MM.1S (cell line): ENCODE results near the gene ESYT3.

ENCODE experiments used
- DNase-seq: peaks from one replicate; pipeline ENCODE4 v3.0.0-alpha.2; 2015
- H2AFZ ChIP-seq: fragments of 300-600 bp; sonication (generic); 2 replicates; pipeline ENCODE4 v1.6.0; 2016; ENCODE audit warnings: antibody characterized with exemption, low read length
- H3F3A ChIP-seq: fragments of 300-600 bp; sonication (generic); 2 replicates; pipeline ENCODE4 v1.6.1; 2016; ENCODE audit warnings: mild to moderate bottlenecking, antibody characterized with exemption, low read length, moderate library complexity, mixed read lengths; ENCODE audit not compliant: insufficient read depth
- H3K27ac ChIP-seq: fragments of 300-600 bp; sonication (generic); 2 replicates; pipeline ENCODE4 v1.5.1; 2016; ENCODE audit warnings: mild to moderate bottlenecking, low read length
- H3K27me3 ChIP-seq: fragments of 300-600 bp; sonication (generic); replicated peaks from 2 replicates; pipeline ENCODE4 v1.6.0; 2016; ENCODE audit warnings: low read length; ENCODE audit not compliant: insufficient read depth
- H3K36me3 ChIP-seq: fragments of 300-600 bp; sonication (generic); replicated peaks from 2 replicates; pipeline ENCODE4 v1.6.1; 2016; ENCODE audit warnings: mild to moderate bottlenecking, low read length, mixed read lengths; ENCODE audit not compliant: insufficient read depth
- H3K4me1 ChIP-seq: fragments of 300-600 bp; sonication (generic); 2 replicates; pipeline ENCODE4 v1.6.1; 2016; ENCODE audit warnings: low read length, mixed read lengths
- H3K4me2 ChIP-seq: fragments of 300-600 bp; sonication (generic); 2 replicates; pipeline ENCODE4 v1.6.0; 2016; ENCODE audit warnings: low read depth, low read length
- H3K4me3 ChIP-seq: fragments of 300-600 bp; sonication (generic); 2 replicates; pipeline ENCODE4 v1.5.1; 2016; ENCODE audit warnings: low read length, mixed read lengths
- H3K79me2 ChIP-seq: fragments of 300-600 bp; sonication (generic); 2 replicates; pipeline ENCODE4 v1.6.1; 2016; ENCODE audit warnings: mixed run types, low read length, mixed read lengths
- H3K9ac ChIP-seq: fragments of 300-600 bp; sonication (generic); 2 replicates; pipeline ENCODE4 v1.6.1; 2016; ENCODE audit warnings: low read length, mixed read lengths
- H3K9me2 ChIP-seq: fragments of 300-600 bp; sonication (generic); replicated peaks from 2 replicates; pipeline ENCODE4 v1.6.1; 2016; ENCODE audit warnings: mild to moderate bottlenecking, low read length, mixed read lengths; ENCODE audit not compliant: insufficient read depth
- H3K9me3 ChIP-seq: fragments of 300-600 bp; sonication (generic); replicated peaks from 2 replicates; pipeline ENCODE4 v1.6.1; 2016; ENCODE audit warnings: mild to moderate bottlenecking, low read length, mixed read lengths; ENCODE audit not compliant: insufficient read depth
- H4K20me1 ChIP-seq: fragments of 300-600 bp; sonication (generic); 2 replicates; pipeline ENCODE4 v1.6.1; 2016; ENCODE audit warnings: mild to moderate bottlenecking, low read length, moderate library complexity, mixed read lengths; ENCODE audit not compliant: insufficient read depth
- CTCF ChIP-seq: fragments of 300-600 bp; sonication (generic); IDR thresholded peaks from 2 replicates; pipeline ENCODE4 v1.5.1; 2016; ENCODE audit warnings: antibody characterized with exemption, low read length, mixed read lengths
- EZH2 ChIP-seq: fragments of 300-600 bp; sonication (generic); optimal IDR thresholded peaks from 2 replicates; pipeline ENCODE3; 2017; ENCODE audit warnings: low read depth, mild to moderate bottlenecking, antibody characterized with exemption, low read length, mixed read lengths
- EZH2phosphoT487 ChIP-seq: fragments of 300-600 bp; sonication (generic); IDR thresholded peaks from 2 replicates; pipeline ENCODE4 v1.6.1; 2018; ENCODE audit warnings: antibody characterized with exemption, low read length

Gene ESYT3

DNA sequence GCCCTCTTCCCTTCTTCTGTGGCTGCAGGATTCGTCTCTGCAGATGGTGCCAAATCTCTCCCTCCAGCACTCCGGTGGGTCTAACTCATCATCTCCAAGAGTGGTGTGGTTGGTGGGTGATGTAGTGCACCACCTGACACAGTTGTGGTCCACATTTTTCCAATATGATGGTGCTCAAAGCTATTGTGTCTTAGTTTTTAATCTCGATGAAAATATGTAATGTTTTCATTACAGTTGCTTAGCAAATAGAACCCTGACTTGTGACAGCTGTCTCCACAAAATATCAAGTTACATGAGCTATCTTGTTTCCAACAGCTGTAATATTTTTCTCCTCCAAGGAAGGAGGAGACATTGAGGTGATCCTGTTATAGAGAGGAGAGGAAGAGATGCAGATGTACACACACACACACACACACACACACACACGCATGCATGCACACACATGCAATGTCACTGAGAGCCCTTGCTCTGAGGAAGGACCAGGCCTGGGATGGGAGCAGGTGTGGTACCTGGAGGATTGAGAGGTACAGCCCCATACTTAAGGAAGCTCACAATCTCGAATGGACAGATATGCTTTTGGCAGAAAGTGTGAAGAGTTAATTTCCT lies 15.7 kb upstream of the ESYT3 start:
- Histone ChIP-seq H3F3A (no peaks in the 10 kb centered on the region), H3K4me3 (no peak overlapping the region), H2AFZ (no peak overlapping the region), H3K4me1 (peaks cover 10% of the 10 kb centered on the region), H4K20me1 (no peaks in the 10 kb centered on the region), H3K9me3 (no peaks in the 10 kb centered on the region), H3K79me2 (no peaks in the 10 kb centered on the region), H3K36me3 (no peaks in the 10 kb centered on the region), H3K9me2 (no peaks in the 10 kb centered on the region), H3K9ac (no peak overlapping the region), H3K27ac (no peak overlapping the region), H3K27me3 (no peaks in the 10 kb centered on the region), H3K4me2 (no peak overlapping the region)
- no peak for TF ChIP-seq EZH2
- no peak for TF ChIP-seq CTCF
- TF ChIP-seq EZH2phosphoT487: no peak
- no peak for DNase-seq

- H3K4me2 ChIP-seq: no peak overlapping the region
- H3K36me3 ChIP-seq: no peaks in the 10 kb centered on the region
- no peak overlapping the region for H3K9ac ChIP-seq
- TF ChIP-seq CTCF (no peak), EZH2 (no peak), EZH2phosphoT487 (no peak)
- H2AFZ ChIP-seq: no peak overlapping the region
- no peaks in the 10 kb centered on the region for H3K27me3 ChIP-seq
- no peaks in the 10 kb centered on the region for H3K79me2 ChIP-seq
- H3K9me2 ChIP-seq: no peaks in the 10 kb centered on the region
- H4K20me1 ChIP-seq: no peaks in the 10 kb centered on the region
- H3K27ac ChIP-seq: no peak overlapping the region
- no peak overlapping the region for H3K4me3 ChIP-seq
- DNase-seq: no peak
- no peaks in the 10 kb centered on the region for H3K4me1 ChIP-seq
- H3F3A ChIP-seq: no peaks in the 10 kb centered on the region
- H3K9me3 ChIP-seq: no peaks in the 10 kb centered on the region
Observed at GRCh38 chr3:138423316-138423715, 11.1 kb upstream of the ESYT3 start.

DNA sequence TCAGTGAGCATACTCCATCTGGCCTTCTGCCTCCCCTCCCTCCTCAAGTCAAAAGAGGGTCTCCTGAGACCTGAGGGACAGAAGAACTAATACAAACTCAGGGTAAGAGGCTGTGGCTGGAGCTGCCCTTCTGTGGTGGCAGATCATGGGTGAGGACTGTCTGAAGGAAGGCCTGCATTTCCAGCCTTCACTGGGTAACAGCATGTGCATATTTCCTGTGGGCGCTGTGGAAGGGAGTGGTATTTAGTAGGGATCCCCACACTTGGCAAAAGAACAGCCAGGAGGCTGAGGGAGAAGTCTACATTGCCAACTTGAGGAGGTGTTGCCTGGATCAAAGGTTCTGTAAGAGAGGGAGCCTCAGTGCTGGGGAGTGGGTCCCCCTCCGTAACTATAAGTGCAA lies 10.1 kb upstream of the ESYT3 start:
- Histone ChIP-seq H4K20me1 (no peaks in the 10 kb centered on the region), H2AFZ (no peak overlapping the region), H3K9me3 (no peaks in the 10 kb centered on the region), H3K27ac (no peak overlapping the region), H3K9me2 (no peaks in the 10 kb centered on the region), H3K4me1 (no peaks in the 10 kb centered on the region), H3F3A (no peaks in the 10 kb centered on the region), H3K36me3 (no peaks in the 10 kb centered on the region), H3K79me2 (no peaks in the 10 kb centered on the region), H3K4me3 (no peak overlapping the region), H3K9ac (no peak overlapping the region), H3K27me3 (no peaks in the 10 kb centered on the region), H3K4me2 (no peak overlapping the region)
- no peak for DNase-seq
- no peak for TF ChIP-seq EZH2phosphoT487
- no peak for TF ChIP-seq EZH2
- no peak for TF ChIP-seq CTCF
